H9 (cell line): Measurements from ENCODE around the gene NOCT. TPM values are rescaled to one million over a fixed set of nuclear protein-coding genes. Genes with fewer than 3 reads are reported as not detected.

Experiments used
- DNase-seq: peaks from one replicate; pipeline ENCODE4 v3.0.0-alpha.2; 2017
- H2AFZ ChIP-seq: one replicate; pipeline ENCODE4 v1.6.1; 2013; ENCODE audit warnings: mild to moderate bottlenecking, low read length, control low read depth, moderate library complexity
- H2AK5ac ChIP-seq: 2 replicates; pipeline ENCODE4 v1.6.1; 2013; ENCODE audit warnings: low read length, control low read depth, mixed read lengths; ENCODE audit not compliant: insufficient read length
- H2BK120ac ChIP-seq: one replicate; pipeline ENCODE4 v1.6.1; 2013; ENCODE audit warnings: low read depth, mild to moderate bottlenecking, low read length, control low read depth, inconsistent platforms; ENCODE audit not compliant: poor library complexity, severe bottlenecking
- H2BK12ac ChIP-seq: 2 replicates; pipeline ENCODE4 v1.6.1; 2013; ENCODE audit warnings: low read length, control low read depth, mixed read lengths, low read depth; ENCODE audit not compliant: insufficient read length
- H2BK15ac ChIP-seq: 2 replicates; pipeline ENCODE4 v1.6.1; 2013; ENCODE audit warnings: low read depth, low read length, control low read depth
- H2BK20ac ChIP-seq: one replicate; pipeline ENCODE4 v1.6.1; 2013; ENCODE audit warnings: low read depth, mild to moderate bottlenecking, low read length, control low read depth, inconsistent platforms; ENCODE audit not compliant: poor library complexity, severe bottlenecking
- H2BK5ac ChIP-seq: 2 replicates; pipeline ENCODE4 v1.6.1; 2013; ENCODE audit warnings: low read length, control low read depth, mixed read lengths; ENCODE audit not compliant: insufficient read length
- H3K14ac ChIP-seq: 2 replicates; pipeline ENCODE4 v1.6.1; 2013; ENCODE audit warnings: low read length, control low read depth; ENCODE audit not compliant: insufficient read depth
- H3K18ac ChIP-seq: 2 replicates; pipeline ENCODE4 v1.6.1; 2013; ENCODE audit warnings: low read depth, mild to moderate bottlenecking, mixed read lengths, low read length, control low read depth; ENCODE audit not compliant: insufficient read length
- H3K23ac ChIP-seq: 2 replicates; pipeline ENCODE4 v1.6.1; 2013; ENCODE audit warnings: low read length, control low read depth, mixed read lengths, low read depth; ENCODE audit not compliant: insufficient read length
- H3K23me2 ChIP-seq: 2 replicates; pipeline ENCODE4 v1.6.1; 2013; ENCODE audit warnings: low read depth, mild to moderate bottlenecking, mixed read lengths, low read length, control low read depth; ENCODE audit not compliant: insufficient read length, poor library complexity, severe bottlenecking
- H3K27ac ChIP-seq: 2 replicates; pipeline ENCODE4 v1.5.1; 2013; ENCODE audit warnings: low read length, control low read depth, mixed read lengths, low read depth; ENCODE audit not compliant: insufficient read length
- H3K27me3 ChIP-seq: 2 replicates; pipeline ENCODE4 v1.6.1; 2013; ENCODE audit warnings: low read length, control low read depth, inconsistent platforms; ENCODE audit not compliant: insufficient read depth
- H3K4ac ChIP-seq: 2 replicates; pipeline ENCODE4 v1.6.1; 2013; ENCODE audit warnings: low read depth, mild to moderate bottlenecking, control low read depth, inconsistent platforms, low read length, moderate library complexity
- H3K4me1 ChIP-seq: 2 replicates; pipeline ENCODE4 v1.6.1; 2013; ENCODE audit warnings: low read length, control low read depth, inconsistent platforms; ENCODE audit not compliant: insufficient read depth
- H3K4me2 ChIP-seq: 2 replicates; pipeline ENCODE4 v1.6.1; 2013; ENCODE audit warnings: low read length, control low read depth, mixed read lengths; ENCODE audit not compliant: insufficient read length, insufficient read depth
- H3K56ac ChIP-seq: 2 replicates; pipeline ENCODE4 v1.6.1; 2013; ENCODE audit warnings: low read depth, mild to moderate bottlenecking, mixed read lengths, low read length, control low read depth; ENCODE audit not compliant: insufficient read length
- H3K79me1 ChIP-seq: 2 replicates; pipeline ENCODE4 v1.6.1; 2013; ENCODE audit warnings: low read depth, mild to moderate bottlenecking, moderate library complexity, low read length, control low read depth, inconsistent platforms; ENCODE audit not compliant: insufficient read depth, poor library complexity, severe bottlenecking
- H3K79me2 ChIP-seq: 2 replicates; pipeline ENCODE4 v1.6.1; 2013; ENCODE audit warnings: low read length, control low read depth, inconsistent platforms; ENCODE audit not compliant: insufficient read depth
- H3K9ac ChIP-seq: 2 replicates; pipeline ENCODE4 v1.6.1; 2013; ENCODE audit warnings: low read length, control low read depth, mixed read lengths; ENCODE audit not compliant: insufficient read length; ENCODE audit errors: extremely low read depth
- H3K9me3 ChIP-seq: one replicate; pipeline ENCODE4 v1.6.1; 2013; ENCODE audit warnings: low read depth, low read length, inconsistent platforms; ENCODE audit not compliant: control insufficient read depth
- H3T11ph ChIP-seq: one replicate; pipeline ENCODE4 v1.6.1; 2013; ENCODE audit warnings: mild to moderate bottlenecking, low read length, control low read depth, inconsistent platforms
- H4K20me1 ChIP-seq: one replicate; pipeline ENCODE4 v1.6.1; 2013; ENCODE audit not compliant: control insufficient read depth, insufficient read length, insufficient read depth
- H4K5ac ChIP-seq: 2 replicates; pipeline ENCODE4 v1.6.1; 2013; ENCODE audit warnings: low read depth, mild to moderate bottlenecking, mixed read lengths, low read length, control low read depth; ENCODE audit not compliant: insufficient read length
- H4K8ac ChIP-seq: replicated peaks from 2 replicates; pipeline ENCODE4 v1.6.1; 2013; ENCODE audit warnings: low read length, control low read depth, mixed read lengths, low read depth; ENCODE audit not compliant: insufficient read length
- H4K91ac ChIP-seq: 2 replicates; pipeline ENCODE4 v1.6.1; 2013; ENCODE audit warnings: low read depth, mild to moderate bottlenecking, moderate library complexity, mixed read lengths, low read length, control low read depth; ENCODE audit not compliant: insufficient read length
- H3K27ac Mint-ChIP-seq, 3 experiments: 2 replicates in 2 of 3; 3 replicates in 1 of 3; pipeline ENCODE4 v1.8.0; 2020 to 2021; ENCODE audit warnings: mixed read lengths in 3 of 3, mild to moderate bottlenecking in 1 of 3, moderate library complexity in 1 of 3
- H3K27me3 Mint-ChIP-seq: 2 replicates; pipeline ENCODE4 v1.8.0; 2021; ENCODE audit warnings: low read depth, mild to moderate bottlenecking, moderate library complexity, mixed read lengths
- H3K36me3 Mint-ChIP-seq, 3 experiments: 2 replicates in 2 of 3; 3 replicates in 1 of 3; pipeline ENCODE4 v1.8.0; 2020 to 2021; ENCODE audit warnings: low read depth in 3 of 3, mixed read lengths in 3 of 3; ENCODE audit not compliant: insufficient read depth in 1 of 3
- H3K4me1 Mint-ChIP-seq, 2 experiments: 2 replicates each; pipeline ENCODE4 v1.8.0; 2020; ENCODE audit warnings: mixed read lengths in 2 of 2
- H3K4me3 Mint-ChIP-seq, 2 experiments: 2 replicates in 1 of 2; 3 replicates in 1 of 2; pipeline ENCODE4 v1.8.0; 2020 to 2021; ENCODE audit warnings: mild to moderate bottlenecking in 2 of 2, mixed read lengths in 2 of 2, moderate library complexity in 1 of 2
- H3K9me3 Mint-ChIP-seq, 2 experiments: 2 replicates in 1 of 2; 3 replicates in 1 of 2; pipeline ENCODE4 v1.8.0; 2020; ENCODE audit warnings: mild to moderate bottlenecking in 2 of 2, mixed read lengths in 2 of 2, moderate library complexity in 1 of 2
- CTCF ChIP-seq: fragments of 200-600 bp; sonication (generic); conservative IDR thresholded peaks from 3 replicates; pipeline ENCODE4 v1.8.0; 2021; ENCODE audit warnings: antibody characterized with exemption, mild to moderate bottlenecking
- WGBS: extraction: QIAGEN DNeasy Blood & Tissue Kit; methylation state at CpG from one replicate; pipeline ENCODE4 v1.1.7; 2013; ENCODE audit warnings: missing lambda C conversion rate, low lambda C conversion rate, mixed read lengths; ENCODE audit not compliant: insufficient read length; ENCODE audit errors: extremely low coverage; 5-methylcytosine and 5-hydroxymethylcytosine counted together
- total RNA-seq: library from RNA; stranded (reverse); gene quantifications from 2 replicates; pipeline ENCODE4 v1.2.1, GENCODE V29; 2021

The NOCT gene
- total RNA-seq, 1 experiment from 2014 or later = 37.3 TPM

GRCh38 chr4:139050446-139050845 is 34.9 kb downstream of the NOCT start:
- H3K27ac Mint-ChIP-seq = peak overlapping the region in 1 of 3 experiments; percentile 93; a peak in 2 of 7 replicates
- H3K9me3 Mint-ChIP-seq = no peaks in the 10 kb centered on the region
- Histone ChIP-seq H4K91ac (no peak overlapping the region), H3K9ac (no peak overlapping the region), H3K4me1 (no peaks in the 10 kb centered on the region), H3K27ac (peak overlapping the region; percentile 51), H3K14ac (no peak overlapping the region), H4K20me1 (no peaks in the 10 kb centered on the region), H4K5ac (no peak overlapping the region), H3K4me2 (peak overlapping the region; percentile 25), H3K23ac (no peak overlapping the region), H4K8ac (no peak overlapping the region), H2BK15ac (no peak overlapping the region), H3K56ac (no peak overlapping the region), H2BK120ac (no peak overlapping the region), H2BK20ac (no peak overlapping the region), H2BK12ac (no peak overlapping the region), H3K23me2 (no peaks in the 10 kb centered on the region), H2AK5ac (no peak overlapping the region), H3K18ac (no peak overlapping the region), H3K79me1 (no peaks in the 10 kb centered on the region), H3K79me2 (no peaks in the 10 kb centered on the region), H3K4ac (no peak overlapping the region), H3K27me3 (no peaks in the 10 kb centered on the region), H3T11ph (no peak overlapping the region), H2BK5ac (no peak overlapping the region), H2AFZ (no peak overlapping the region), H3K9me3 (no peaks in the 10 kb centered on the region)
- no peak for TF ChIP-seq CTCF
- no peaks in the 10 kb centered on the region for H3K27me3 Mint-ChIP-seq
- no peak for DNase-seq
- whole genome bisulfite sequencing = no CpG with 5 or more reads among the region's 2 CpGs
- H3K4me3 Mint-ChIP-seq = no peak overlapping the region
- H3K4me1 Mint-ChIP-seq = peaks cover 5 to 8% of the 10 kb centered on the region in 2 experiments
- peaks cover 8 to 57% (median 30%) of the 10 kb centered on the region in 3 experiments; a peak in 6 of 7 replicates for H3K36me3 Mint-ChIP-seq
